HG03103 (cell line): Measurements from ENCODE around the gene NPAS3.

ENCODE experiments used
- ATAC-seq: cut with Tn5 transposase; IDR thresholded peaks from one replicate; pipeline ENCODE4 v1.9.1; 2021; ENCODE audit warnings: low read depth; ENCODE audit not compliant: unreplicated experiment

NPAS3 gene

GRCh38 chr14:33642691-33643244, 704.1 kb downstream of the NPAS3 start:
- ATAC-seq: no peak

GRCh38 chr14:33643426-33644181, 704.9 kb downstream of the NPAS3 start:
- ATAC-seq: no peak

- no peak for ATAC-seq
These were observed 708.1 kb downstream of the NPAS3 start for GRCh38 chr14:33646692-33647260.

GRCh38 chr14:33647385-33647786, 708.7 kb downstream of the NPAS3 start:
- no peak for ATAC-seq

- ATAC-seq: no peak
These were observed 711.8 kb downstream of the NPAS3 start for GRCh38 chr14:33650430-33650829.

GRCh38 chr14:33652566-33653307, 714.1 kb downstream of the NPAS3 start:
- ATAC-seq: no peak

GRCh38 chr14:33653308-33653695, 714.6 kb downstream of the NPAS3 start:
- ATAC-seq: no peak

- no peak for ATAC-seq
These were observed 716.7 kb downstream of the NPAS3 start for GRCh38 chr14:33655421-33655820.

GRCh38 chr14:33657476-33657875, 718.8 kb downstream of the NPAS3 start:
- ATAC-seq: no peak

- no peak for ATAC-seq
These were observed 721.6 kb downstream of the NPAS3 start for GRCh38 chr14:33660248-33660647.

GRCh38 chr14:33661101-33661500, 722.4 kb downstream of the NPAS3 start:
- ATAC-seq: no peak

GRCh38 chr14:33668066-33668465, 729.4 kb downstream of the NPAS3 start:
- no peak for ATAC-seq

GRCh38 chr14:33669111-33669510, 730.4 kb downstream of the NPAS3 start:
- no peak for ATAC-seq

- no peak for ATAC-seq
These were observed 731.6 kb downstream of the NPAS3 start for GRCh38 chr14:33670235-33670634.

- ATAC-seq: no peak
These were observed 732.9 kb downstream of the NPAS3 start for GRCh38 chr14:33671556-33671955.

GRCh38 chr14:33674927-33675326, 736.2 kb downstream of the NPAS3 start:
- no peak for ATAC-seq

GRCh38 chr14:33675415-33676130, 736.9 kb downstream of the NPAS3 start:
- no peak for ATAC-seq

GRCh38 chr14:33676135-33676566, 737.5 kb downstream of the NPAS3 start:
- no peak for ATAC-seq

- ATAC-seq: no peak
These were observed 738.2 kb downstream of the NPAS3 start for GRCh38 chr14:33676891-33677290.

GRCh38 chr14:33678005-33678404, 739.3 kb downstream of the NPAS3 start:
- no peak for ATAC-seq

- ATAC-seq: no peak
These were observed 740.3 kb downstream of the NPAS3 start for GRCh38 chr14:33679025-33679424.
